H1 (cell line): ENCODE data around the gene ZNF398. TPM values are rescaled to one million over a fixed set of nuclear protein-coding genes. Genes with fewer than 3 reads are reported as not detected.
A peak's percentile ranks its signal among the peaks of the same experiment; 100 is the strongest.

Source experiments
- CHD1 ChIP-seq: IDR thresholded peaks from 2 replicates; pipeline ENCODE4 v1.6.1; 2012; ENCODE audit warnings: low read depth, low read length, improper control_type of control experiment
- CTBP2 ChIP-seq: IDR thresholded peaks from 2 replicates; pipeline ENCODE4 v1.7.0; 2011; ENCODE audit warnings: borderline replicate concordance, mild to moderate bottlenecking, moderate library complexity, mixed read lengths, low read length; ENCODE audit not compliant: insufficient read depth, insufficient read length
- EGR1 ChIP-seq: IDR thresholded peaks from 2 replicates; pipeline ENCODE4 v1.6.1; 2011; ENCODE audit warnings: low read depth, low read length, borderline replicate concordance
- EP300 ChIP-seq, 2 experiments: IDR thresholded peaks; 1 replicate in 1 of 2; 2 replicates in 1 of 2; pipeline ENCODE4 v1.6.1; 2011 to 2012; ENCODE audit warnings: low read depth in 2 of 2, low read length in 2 of 2, mild to moderate bottlenecking in 2 of 2, borderline replicate concordance in 1 of 2, inconsistent platforms in 1 of 2, moderate library complexity in 1 of 2
- HDAC6 ChIP-seq: IDR thresholded peaks from one replicate; pipeline ENCODE4 v1.7.1; 2012; ENCODE audit warnings: low read depth, mild to moderate bottlenecking, inconsistent platforms, low read length, moderate library complexity
- JUN ChIP-seq: IDR thresholded peaks from 2 replicates; pipeline ENCODE4 v1.6.1; 2011; ENCODE audit warnings: low read depth, mild to moderate bottlenecking, improper control_type of control experiment, low read length
- KDM4A ChIP-seq: IDR thresholded peaks from one replicate; pipeline ENCODE4 v1.7.1; 2012; ENCODE audit warnings: low read depth, mild to moderate bottlenecking, moderate library complexity, low read length, inconsistent platforms; ENCODE audit not compliant: severe bottlenecking
- PHF8 ChIP-seq: fragments of 200-600 bp; sonication (generic); conservative IDR thresholded peaks from 2 replicates; pipeline ENCODE4 v1.7.1; 2012; ENCODE audit warnings: low read depth, mild to moderate bottlenecking, inconsistent platforms, low read length, moderate library complexity
- POLR2A ChIP-seq, 2 experiments: IDR thresholded peaks; 1 replicate in 1 of 2; 2 replicates in 1 of 2; pipeline ENCODE4 v1.6.1; 2011; ENCODE audit warnings: low read depth in 2 of 2, low read length in 2 of 2, mild to moderate bottlenecking in 2 of 2; ENCODE audit errors: control extremely low read depth in 1 of 2
- SIN3A ChIP-seq, 2 experiments: IDR thresholded peaks in 1 of 2; conservative IDR thresholded peaks in 1 of 2; 2 replicates each; pipeline ENCODE4 v1.6.1; 2011 to 2012; ENCODE audit warnings: low read length in 2 of 2, improper control_type of control experiment in 1 of 2, low read depth in 1 of 2, mild to moderate bottlenecking in 1 of 2
- SIX5 ChIP-seq: IDR thresholded peaks from 2 replicates; pipeline ENCODE4 v1.6.1; 2011; ENCODE audit warnings: mild to moderate bottlenecking, low read depth, low read length
- SUZ12 ChIP-seq: fragments of 200-600 bp; sonication (generic); IDR thresholded peaks from 2 replicates; pipeline ENCODE4 v1.6.1; 2012; ENCODE audit warnings: mild to moderate bottlenecking, inconsistent platforms, low read length, moderate library complexity, mixed read lengths
- TAF1 ChIP-seq: IDR thresholded peaks from 2 replicates; pipeline ENCODE4 v1.6.1; 2011; ENCODE audit warnings: mild to moderate bottlenecking, low read depth, low read length
- TCF12 ChIP-seq: IDR thresholded peaks from 2 replicates; pipeline ENCODE4 v1.6.1; 2011; ENCODE audit warnings: low read depth, mild to moderate bottlenecking, low read length
- TEAD4 ChIP-seq: IDR thresholded peaks from 2 replicates; pipeline ENCODE4 v1.6.1; 2012; ENCODE audit warnings: low read depth, low read length, inconsistent platforms, mixed read lengths
- YY1 ChIP-seq: IDR thresholded peaks from 2 replicates; pipeline ENCODE4 v1.6.1; 2011; ENCODE audit warnings: low read depth, mild to moderate bottlenecking, low read length
- polyA plus RNA-seq, 7 experiments: library from polyadenylated mRNA; depleted of rRNA in 3 of 7; stranded (reverse) in 5 of 7; unstranded in 2 of 7; fragments of >200 nt in 5 of 7; fragments of 200-250 nt in 2 of 7; gene quantifications; 1 replicate in 5 of 7; 2 replicates in 1 of 7; 4 replicates in 1 of 7; pipeline versions ENCODE4 v1.2.1 to v1.2.3, GENCODE V29; 2011 to 2013; ENCODE audit warnings: missing spikeins in 2 of 7, mixed read lengths in 2 of 7
- total RNA-seq: library from RNA; stranded (reverse); fragmentation: NEBNext Ultra II Directional; extraction: Animal tissue kit (Norgen Biotek cat#: 25700); gene quantifications from 2 replicates; pipeline ENCODE4 v1.2.1, GENCODE V29; 2021
- TF ChIP-seq, protein P1 (sequence below): IDR thresholded peaks from 2 replicates; pipeline ENCODE4 v1.6.1; 2012; ENCODE audit warnings: inconsistent platforms

Gene ZNF398
- total and polyA plus RNA-seq, 2 of the 8 experiments (the other 6 are each of a cell fraction or from before 2014, with no cell fraction given): 52.7 to 63.5 TPM

DNA sequence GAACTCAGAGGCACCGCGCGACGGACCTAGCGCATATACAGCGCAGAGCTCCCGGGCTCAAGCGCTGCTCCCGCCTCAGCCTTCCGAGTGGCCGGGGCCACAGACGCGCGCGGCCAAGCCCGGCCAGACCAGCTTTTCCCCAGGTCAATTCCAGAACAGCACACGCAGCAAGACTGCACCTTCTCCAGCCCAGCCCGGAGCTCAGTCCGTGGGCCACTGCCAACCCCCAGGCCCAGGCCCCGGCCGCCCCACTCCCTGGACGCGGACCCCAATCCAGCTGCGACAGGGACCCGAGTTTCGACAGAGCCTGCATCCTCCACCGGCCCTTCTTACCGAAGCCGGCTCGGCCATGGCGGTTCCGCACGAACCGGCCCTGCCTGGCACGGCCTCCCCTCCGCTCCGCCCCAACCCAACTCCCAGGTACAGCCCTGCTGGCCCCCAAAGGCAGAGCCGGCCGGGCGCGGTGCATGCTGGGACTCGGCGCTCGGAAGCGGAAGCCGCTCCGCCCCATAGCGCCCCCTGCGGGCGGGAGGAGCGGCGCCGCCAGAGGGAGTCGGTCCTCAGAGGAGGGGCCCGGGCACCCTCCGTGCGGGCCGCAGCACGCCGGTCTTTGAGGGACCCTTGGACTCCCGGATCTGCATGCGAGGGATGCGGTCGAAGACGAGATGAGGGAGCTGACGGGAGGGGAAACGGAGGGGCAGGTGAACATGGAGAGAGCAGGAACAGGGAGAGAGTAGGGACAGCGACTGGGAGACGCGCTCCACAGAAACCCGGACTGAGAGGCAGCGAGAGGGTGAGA is 21.2 kb upstream of the ZNF398 start, which contains the start of gene ZNF425 (continued):
- TF ChIP-seq YY1: peak; percentile 85
- TF ChIP-seq SUZ12: no peak
- TF ChIP-seq EGR1: no peak
- TF ChIP-seq SIN3A (conservative IDR thresholded peaks at IDR 0.05 in 1 of 2, IDR thresholded peaks at IDR 0.05 in 1 of 2; ENCODE audit: low read depth in 1 of 2, low read length in 2 of 2): peak in 1 of 2 experiments; percentile 62; a peak in 1 of 4 replicates
- no peak for TF ChIP-seq JUN
- 0 out of 2 replicates have a peak, but pooled peaks have one; percentile 34 for TF ChIP-seq TCF12
- no peak for TF ChIP-seq CTBP2
- no peak for TF ChIP-seq HDAC6
- peak; percentile 97 for TF ChIP-seq TAF1
- 0 out of 2 replicates have a peak, but pooled peaks have one; percentile 22 for TF ChIP-seq CHD1
- TF ChIP-seq KDM4A: peak; percentile 46
- TF ChIP-seq, protein P1, sequence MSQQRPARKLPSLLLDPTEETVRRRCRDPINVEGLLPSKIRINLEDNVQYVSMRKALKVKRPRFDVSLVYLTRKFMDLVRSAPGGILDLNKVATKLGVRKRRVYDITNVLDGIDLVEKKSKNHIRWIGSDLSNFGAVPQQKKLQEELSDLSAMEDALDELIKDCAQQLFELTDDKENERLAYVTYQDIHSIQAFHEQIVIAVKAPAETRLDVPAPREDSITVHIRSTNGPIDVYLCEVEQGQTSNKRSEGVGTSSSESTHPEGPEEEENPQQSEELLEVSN: peak; percentile 74; the same call in 1 of the 2 replicates
- TF ChIP-seq EP300 (IDR thresholded peaks at IDR 0.05; ENCODE audit: borderline replicate concordance in 1 of 2, low read depth in 2 of 2, low read length in 2 of 2): peak in 1 of 2 experiments; percentile 64; a peak in 2 of 3 replicates
- peak; percentile 95 for TF ChIP-seq POLR2A (IDR thresholded peaks at IDR 0.05; ENCODE audit: control extremely low read depth in 1 of 2, low read depth in 2 of 2, low read length in 2 of 2)
- no peak for TF ChIP-seq SIX5
- peak; percentile 95 for TF ChIP-seq PHF8
- TF ChIP-seq TEAD4: 0 out of 2 replicates have a peak, but pooled peaks have one; percentile 1
